K562 (cell line): Measurements from ENCODE around the gene PATJ. TPM values are rescaled to one million over a fixed set of nuclear protein-coding genes. Genes with fewer than 3 reads are reported as not detected.

Experiments used
- ATAC-seq: fragments of 200-7000 bp; cut with Tn5 transposase; 3 replicates; pipeline ENCODE4 v1.9.1; 2020; ENCODE audit warnings: moderate library complexity
- BruUV-seq: library from RNA; stranded (reverse); fragments of 400-500 nt; replicated peaks from 2 replicates; lab custom pipeline; 2021; lab: Mats Ljungman, UMichigan
- CTCF ChIA-PET: fragments of 300-600 bp; formaldehyde crosslinking; extraction: SDS; loops from one replicate; lab custom pipeline; 2021; ENCODE audit warnings: low intra/inter-chr PET ratio; lab: Yijun Ruan, JAX
- POLR2A ChIA-PET: fragments of 300-600, 350-650 bp; sonication (Branson Sonifier 250); formaldehyde crosslinking; extraction: SDS; loops from one replicate; lab custom pipeline; 2021; ENCODE audit warnings: antibody characterized with exemption, inconsistent platforms; lab: Yijun Ruan, JAX
- DNase-seq, 4 experiments: peaks; one replicate each; pipeline versions ENCODE4 v3.0.0 to v3.0.0-alpha.2; 2011 to 2018; ENCODE audit warnings: low spot score in 3 of 4, mixed read lengths in 3 of 4; ENCODE audit errors: extremely low read depth in 1 of 4
- FAIRE-seq: peaks from 2 replicates; lab custom pipeline; 2011; peaks lifted over from hg19 to GRCh38; lab: Jason Lieb, UNC
- H2AFZ ChIP-seq: 2 replicates; pipeline ENCODE4 v1.6.0; 2011; ENCODE audit warnings: low read depth, low read length, control low read depth, inconsistent platforms
- H3K27ac ChIP-seq: fragments of 200-600 bp; 3 replicates; pipeline ENCODE4 v1.8.0; 2011; ENCODE audit warnings: low read depth, mild to moderate bottlenecking, control low read depth, inconsistent platforms, low read length, moderate library complexity, mixed read lengths; ENCODE audit errors: extremely low read depth
- H3K27me3 ChIP-seq, 2 experiments: fragments of 300-600 bp in 1 of 2; 2 replicates in 1 of 2; 3 replicates in 1 of 2; pipeline versions ENCODE4 v1.6.0 to v1.8.0; 2011; ENCODE audit warnings: inconsistent platforms in 2 of 2, low read length in 2 of 2, mild to moderate bottlenecking in 1 of 2, mixed read lengths in 1 of 2, moderate library complexity in 1 of 2; ENCODE audit not compliant: control insufficient read depth in 2 of 2, insufficient read depth in 2 of 2
- H3K36me3 ChIP-seq: fragments of 300-600 bp; 3 replicates; pipeline ENCODE4 v1.8.0; 2011; ENCODE audit warnings: mild to moderate bottlenecking, low read length, inconsistent platforms; ENCODE audit not compliant: control insufficient read depth, insufficient read depth
- H3K4me1 ChIP-seq, 2 experiments: fragments of 200-600 bp in 1 of 2; replicated peaks in 1 of 2; 2 replicates in 1 of 2; 3 replicates in 1 of 2; pipeline versions ENCODE4 v1.5.1 to v1.8.0; 2011; ENCODE audit warnings: inconsistent platforms in 2 of 2, low read length in 2 of 2, mild to moderate bottlenecking in 1 of 2, mixed read lengths in 1 of 2, moderate library complexity in 1 of 2; ENCODE audit not compliant: control insufficient read depth in 2 of 2, insufficient read depth in 2 of 2
- H3K4me2 ChIP-seq: 2 replicates; pipeline ENCODE4 v1.6.1; 2011; ENCODE audit warnings: low read length, control low read depth, inconsistent platforms, mixed read lengths; ENCODE audit not compliant: insufficient read depth
- H3K4me3 ChIP-seq: fragments of 200-600 bp; sonication (generic), shearing (Covaris generic); 2 replicates; pipeline ENCODE4 v1.5.1; 2016; ENCODE audit warnings: control low read depth, inconsistent platforms
- H3K79me2 ChIP-seq: fragments of 200-600 bp; 3 replicates; pipeline ENCODE4 v1.8.0; 2011; ENCODE audit warnings: low read length, inconsistent platforms; ENCODE audit not compliant: control insufficient read depth, insufficient read depth
- H3K9ac ChIP-seq, 2 experiments: 2 replicates each; pipeline versions ENCODE4 v1.6.0 to v1.6.1; 2011; ENCODE audit warnings: low read depth in 2 of 2, low read length in 2 of 2, control low read depth in 1 of 2, inconsistent platforms in 1 of 2, mild to moderate bottlenecking in 1 of 2, mixed read lengths in 1 of 2; ENCODE audit not compliant: insufficient read depth in 1 of 2
- H3K9me1 ChIP-seq: one replicate; pipeline ENCODE4 v1.6.0; 2011; ENCODE audit warnings: inconsistent platforms, mild to moderate bottlenecking, low read length, moderate library complexity; ENCODE audit not compliant: control insufficient read depth, insufficient read depth
- H3K9me3 ChIP-seq: replicated peaks from 2 replicates; pipeline ENCODE4 v1.5.1; 2011; ENCODE audit warnings: low read depth, low read length, inconsistent platforms; ENCODE audit not compliant: control insufficient read depth, insufficient read depth
- H4K20me1 ChIP-seq: replicated peaks from 2 replicates; pipeline ENCODE4 v1.6.1; 2011; ENCODE audit warnings: low read length, inconsistent platforms, mixed read lengths; ENCODE audit not compliant: control insufficient read depth, insufficient read depth
- ATF1 ChIP-seq, 2 experiments: fragments of 450-650 bp in 1 of 2; IDR thresholded peaks; 2 replicates each; pipeline ENCODE4 v1.6.1; 2016; ENCODE audit warnings: missing compliant biosample characterization in 1 of 2, missing genetic modification characterization in 1 of 2
- ATF2 ChIP-seq: sonication (generic); formaldehyde crosslinking; IDR thresholded peaks from 2 replicates; pipeline ENCODE4 v1.8.1; 2022; ENCODE audit warnings: missing genetic modification reagents
- CBX2 ChIP-seq: fragments of 200-600 bp; sonication (generic); IDR thresholded peaks from one replicate; pipeline ENCODE4 v1.6.1; 2012; ENCODE audit warnings: mild to moderate bottlenecking, low read length, inconsistent platforms; ENCODE audit not compliant: insufficient read depth, poor library complexity, severe bottlenecking
- FOXK1 ChIP-seq: sonication (generic); formaldehyde crosslinking; IDR thresholded peaks from 2 replicates; pipeline ENCODE4 v1.8.0; 2022; ENCODE audit warnings: missing genetic modification reagents, mild to moderate bottlenecking, borderline replicate concordance
- HCFC1 ChIP-seq: IDR thresholded peaks from 2 replicates; pipeline ENCODE4 v1.6.1; 2012; ENCODE audit warnings: low read depth, low read length, improper control_type of control experiment
- HMG20B ChIP-seq: fragments of 250-450 bp; sonication (Bioruptor Pico); IDR thresholded peaks from 2 replicates; pipeline ENCODE4 v1.5.0; 2021; ENCODE audit warnings: mild to moderate bottlenecking
- JUN ChIP-seq, 2 experiments: sonication (generic) in 1 of 2; formaldehyde crosslinking in 1 of 2; IDR thresholded peaks; 2 replicates each; pipeline versions ENCODE4 v1.6.1 to v1.8.0; 2012 to 2022; ENCODE audit warnings: borderline replicate concordance in 2 of 2, mild to moderate bottlenecking in 2 of 2, improper control_type of control experiment in 1 of 2, low read depth in 1 of 2, low read length in 1 of 2, missing genetic modification reagents in 1 of 2
- KDM5B ChIP-seq: fragments of 200-600 bp; sonication (generic); IDR thresholded peaks from 2 replicates; pipeline ENCODE4 v1.6.1; 2012; ENCODE audit warnings: low read depth, mild to moderate bottlenecking, moderate library complexity, low read length, control low read depth, inconsistent platforms; ENCODE audit not compliant: insufficient replicate concordance
- MBD2 ChIP-seq: sonication (generic); IDR thresholded peaks from 2 replicates; pipeline ENCODE4 v1.6.1; 2016; ENCODE audit warnings: low read depth, borderline replicate concordance
- NFIX ChIP-seq: fragments of 250-450 bp; sonication (Bioruptor Pico); IDR thresholded peaks from 2 replicates; pipeline ENCODE4 v1.4.0; 2020; ENCODE audit warnings: low read depth, mild to moderate bottlenecking, moderate library complexity
- PTBP1 ChIP-seq: fragments of 200-400 bp; formaldehyde crosslinking; IDR thresholded peaks from 2 replicates; pipeline ENCODE4 v1.6.1; 2017; ENCODE audit warnings: low read depth, low read length
- ZFP1 ChIP-seq: fragments of 450-650 bp; formaldehyde crosslinking; IDR thresholded peaks from 2 replicates; pipeline ENCODE4 v1.4.0; 2020; ENCODE audit warnings: mild to moderate bottlenecking, mixed read lengths
- ZNF41 ChIP-seq: fragments of 250-450 bp; sonication (Bioruptor Pico); conservative IDR thresholded peaks from 2 replicates; pipeline ENCODE4 v1.4.0; 2020; ENCODE audit warnings: mild to moderate bottlenecking
- ZSCAN29 ChIP-seq: fragments of 450-650 bp; IDR thresholded peaks from 2 replicates; pipeline ENCODE4 v1.6.1; 2017
- in situ Hi-C: fragments of 300-500 bp; cut with MboI; formaldehyde crosslinking; loops from 4 replicates; pipeline ENCODE4 v1.15.0; 2018; ENCODE audit warnings: inconsistent platforms, mixed read lengths
- intact Hi-C: fragments of 100-400 bp; cut with micrococcal nuclease; formaldehyde crosslinking; loops from 2 replicates; pipeline ENCODE4 v1.14.2; 2022
- polyA plus RNA-seq, 8 experiments: library from polyadenylated mRNA; depleted of rRNA in 4 of 8; stranded (reverse) in 5 of 8; unstranded in 3 of 8; fragments of >200 nt; fragmentation: Nextera tagmentation in 2 of 8; fragmentation: Illumina TruSeq in 1 of 8; extraction: Ambion mirVana in 2 of 8; extraction: Trizol in 1 of 8; gene quantifications; 2 replicates each; pipeline versions ENCODE4 v1.2.1 to v1.2.3, GENCODE V29; 2011 to 2014; ENCODE audit warnings: inconsistent platforms in 1 of 8, missing spikeins in 1 of 8
- total RNA-seq, 7 experiments: library from RNA; depleted of rRNA in 6 of 7; stranded (reverse); fragments of >200 nt in 6 of 7; fragmentation: Illumina TruSeq in 2 of 7; extraction: Trizol in 2 of 7; gene quantifications; 2 replicates each; pipeline versions ENCODE4 v1.2.1 to v1.2.3, GENCODE V29; 2011 to 2021; ENCODE audit warnings: low replicate concordance in 1 of 7
- TF ChIP-seq, protein P1 (sequence below), 2 experiments: IDR thresholded peaks; 2 replicates each; pipeline ENCODE4 v1.6.1; 2011; ENCODE audit warnings: borderline replicate concordance in 1 of 2, control low read depth in 1 of 2, low read depth in 1 of 2, low read length in 1 of 2, mild to moderate bottlenecking in 1 of 2, mixed read lengths in 1 of 2, moderate library complexity in 1 of 2; ENCODE audit not compliant: insufficient read depth in 1 of 2, insufficient read length in 1 of 2, poor library complexity in 1 of 2, severe bottlenecking in 1 of 2; ENCODE audit errors: extremely low read depth in 1 of 2
- TF ChIP-seq, protein P2 (sequence below): fragments of 250-450 bp; sonication (Bioruptor Pico); IDR thresholded peaks from 2 replicates; pipeline ENCODE4 v1.5.0; 2020; ENCODE audit warnings: mild to moderate bottlenecking
- TF ChIP-seq, protein P3 (sequence below): sonication (generic); formaldehyde crosslinking; IDR thresholded peaks from 2 replicates; pipeline ENCODE4 v1.8.0; 2022; ENCODE audit warnings: missing genetic modification reagents, mild to moderate bottlenecking, borderline replicate concordance

Gene PATJ
- total and polyA plus RNA-seq, 9 of the 15 experiments (the other 6 are each of a cell fraction or from before 2014, with no cell fraction given): 0.22 TPM; not detected in 8

DNA sequence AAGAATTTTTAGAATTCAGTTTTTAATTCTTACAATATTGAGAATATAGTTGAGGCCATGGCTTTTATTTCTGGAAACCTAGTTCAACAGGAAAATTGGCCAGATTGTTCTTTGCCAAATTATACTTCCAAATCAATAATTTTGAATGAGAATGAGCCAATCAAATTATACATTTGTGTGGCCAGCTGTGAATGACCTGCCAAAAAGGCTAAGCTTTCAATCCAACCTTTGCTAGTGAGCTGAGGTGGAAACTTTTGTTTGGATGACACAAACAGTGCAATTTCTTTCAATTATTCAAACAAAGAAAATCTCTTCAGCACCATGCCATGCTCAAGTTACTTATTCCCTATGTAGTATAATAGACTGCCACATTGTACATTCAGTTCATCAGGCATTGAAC is 167.8 kb downstream of the PATJ start:
- Histone ChIP-seq H3K9me1 (no peaks in the 10 kb centered on the region), H3K27me3 (no peaks in the 10 kb centered on the region; a peak in 1 of 5 replicates)
- CTCF ChIA-PET: no interaction called here

More for the DNA sequence above, 167.8 kb downstream of the PATJ start:
- no peaks in the 10 kb centered on the region for H4K20me1 ChIP-seq
- BruUV-seq: no TSS peak
- H3K79me2 ChIP-seq: no peaks in the 10 kb centered on the region
- in situ Hi-C loops (no loop called here), intact Hi-C loops (no loop called here)
- H3K4me1 ChIP-seq: no peaks in the 10 kb centered on the region
- no peak for DNase-seq
- no peak for FAIRE-seq
- no peak overlapping the region for H3K27ac ChIP-seq
- POLR2A ChIA-PET: no interaction called here
- H3K9me3 ChIP-seq: no peaks in the 10 kb centered on the region
- no peak overlapping the region for H3K4me2 ChIP-seq
- H3K4me3 ChIP-seq: no peak overlapping the region
- H3K9ac ChIP-seq: no peak overlapping the region
- no peaks in the 10 kb centered on the region for H3K36me3 ChIP-seq
- no peak for ATAC-seq
- TF ChIP-seq, protein P1, sequence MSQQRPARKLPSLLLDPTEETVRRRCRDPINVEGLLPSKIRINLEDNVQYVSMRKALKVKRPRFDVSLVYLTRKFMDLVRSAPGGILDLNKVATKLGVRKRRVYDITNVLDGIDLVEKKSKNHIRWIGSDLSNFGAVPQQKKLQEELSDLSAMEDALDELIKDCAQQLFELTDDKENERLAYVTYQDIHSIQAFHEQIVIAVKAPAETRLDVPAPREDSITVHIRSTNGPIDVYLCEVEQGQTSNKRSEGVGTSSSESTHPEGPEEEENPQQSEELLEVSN (IDR thresholded peaks at IDR 0.05; ENCODE audit: borderline replicate concordance in 1 of 2, extremely low read depth in 1 of 2, insufficient read depth in 1 of 2, insufficient read length in 1 of 2, low read depth in 1 of 2, low read length in 1 of 2, poor library complexity in 1 of 2, severe bottlenecking in 1 of 2): no peak
- TF ChIP-seq JUN (IDR thresholded peaks at IDR 0.05; ENCODE audit: borderline replicate concordance, low read depth, low read length) (no peak), JUN (CRISPR knock-in tag; IDR thresholded peaks at IDR 0.05; ENCODE audit: borderline replicate concordance) (no peak), NFIX (CRISPR knock-in tag) (no peak), FOXK1 (no peak), KDM5B (no peak), CBX2 (no peak), PTBP1 (no peak), ZNF41 (CRISPR knock-in tag) (no peak), ZFP1 (no peak), HMG20B (no peak), HCFC1 (no peak), ATF2 (CRISPR knock-in tag) (no peak), ZSCAN29 (no peak), ATF1 (CRISPR knock-in tag; IDR thresholded peaks at IDR 0.05) (no peak), ATF1 (tag; IDR thresholded peaks at IDR 0.05) (no peak), MBD2 (no peak)
- TF ChIP-seq, protein P2, sequence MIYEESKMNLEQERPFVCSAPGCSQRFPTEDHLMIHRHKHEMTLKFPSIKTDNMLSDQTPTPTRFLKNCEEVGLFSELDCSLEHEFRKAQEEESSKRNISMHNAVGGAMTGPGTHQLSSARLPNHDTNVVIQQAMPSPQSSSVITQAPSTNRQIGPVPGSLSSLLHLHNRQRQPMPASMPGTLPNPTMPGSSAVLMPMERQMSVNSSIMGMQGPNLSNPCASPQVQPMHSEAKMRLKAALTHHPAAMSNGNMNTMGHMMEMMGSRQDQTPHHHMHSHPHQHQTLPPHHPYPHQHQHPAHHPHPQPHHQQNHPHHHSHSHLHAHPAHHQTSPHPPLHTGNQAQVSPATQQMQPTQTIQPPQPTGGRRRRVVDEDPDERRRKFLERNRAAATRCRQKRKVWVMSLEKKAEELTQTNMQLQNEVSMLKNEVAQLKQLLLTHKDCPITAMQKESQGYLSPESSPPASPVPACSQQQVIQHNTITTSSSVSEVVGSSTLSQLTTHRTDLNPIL: no peak
- TF ChIP-seq, protein P3, sequence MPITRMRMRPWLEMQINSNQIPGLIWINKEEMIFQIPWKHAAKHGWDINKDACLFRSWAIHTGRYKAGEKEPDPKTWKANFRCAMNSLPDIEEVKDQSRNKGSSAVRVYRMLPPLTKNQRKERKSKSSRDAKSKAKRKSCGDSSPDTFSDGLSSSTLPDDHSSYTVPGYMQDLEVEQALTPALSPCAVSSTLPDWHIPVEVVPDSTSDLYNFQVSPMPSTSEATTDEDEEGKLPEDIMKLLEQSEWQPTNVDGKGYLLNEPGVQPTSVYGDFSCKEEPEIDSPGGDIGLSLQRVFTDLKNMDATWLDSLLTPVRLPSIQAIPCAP (CRISPR knock-in tag): no peak
- no peak overlapping the region for H2AFZ ChIP-seq
